ENCODE data around the gene NSD1. TPM values are rescaled to one million over a fixed set of nuclear protein-coding genes. Genes with fewer than 3 reads are reported as not detected.

NSD1 gene
- total and polyA plus RNA-seq, 7 donors, result 3.0 to 41.5 (median 34.6) TPM

DNA sequence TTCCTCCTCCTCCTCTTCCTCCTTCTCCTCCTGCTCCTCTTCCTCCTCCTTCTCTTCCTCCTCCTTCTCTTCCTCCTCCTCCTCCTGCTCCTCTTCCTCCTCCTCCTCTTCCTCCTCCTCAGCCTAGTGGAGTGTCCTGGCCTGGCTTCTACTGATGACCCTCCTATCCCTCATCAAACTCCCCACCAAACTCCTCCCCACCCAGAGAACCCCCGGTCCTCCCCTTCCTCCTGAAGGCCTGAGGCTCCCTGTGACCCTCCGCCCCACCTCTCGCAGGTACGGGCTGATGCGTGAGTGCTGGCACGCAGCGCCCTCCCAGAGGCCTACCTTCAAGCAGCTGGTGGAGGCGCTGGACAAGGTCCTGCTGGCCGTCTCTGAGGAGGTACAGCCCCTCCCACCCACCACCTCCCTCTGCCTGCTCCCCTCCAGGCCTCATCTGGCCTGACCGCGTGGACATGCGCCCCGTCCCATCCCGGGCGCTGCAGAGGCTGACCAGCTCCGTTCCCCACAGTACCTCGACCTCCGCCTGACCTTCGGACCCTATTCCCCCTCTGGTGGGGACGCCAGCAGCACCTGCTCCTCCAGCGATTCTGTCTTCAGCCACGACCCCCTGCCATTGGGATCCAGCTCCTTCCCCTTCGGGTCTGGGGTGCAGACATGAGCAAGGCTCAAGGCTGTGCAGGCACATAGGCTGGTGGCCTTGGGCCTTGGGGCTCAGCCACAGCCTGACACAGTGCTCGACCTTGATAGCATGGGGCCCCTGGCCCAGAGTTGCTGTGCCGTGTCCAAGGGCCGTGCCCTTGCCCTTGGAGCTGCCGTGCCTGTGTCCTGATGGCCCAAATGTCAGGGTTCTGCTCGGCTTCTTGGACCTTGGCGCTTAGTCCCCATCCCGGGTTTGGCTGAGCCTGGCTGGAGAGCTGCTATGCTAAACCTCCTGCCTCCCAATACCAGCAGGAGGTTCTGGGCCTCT is 36.3 kb upstream of the NSD1 start:
- no peak for TF ChIP-seq POLR2AphosphoS5 (IDR thresholded peaks at IDR 0.05)
- Histone ChIP-seq H3K4me1 (peaks cover 0 to 13% (median 4%) of the 10 kb centered on the region in 4 donors), H3K4me3 (no peak overlapping the region), H3K36me3 (no peaks in the 10 kb centered on the region), H3K27ac (no peak overlapping the region), H3K27me3 (peaks cover 0 to 4% (median 0%) of the 10 kb centered on the region in 3 donors), H3K9me3 (no peaks in the 10 kb centered on the region)
- intact Hi-C loops (cut with DNase I), result no loop called here
- 80 to 87% methylated on average over 30 of the region's 30 CpGs for WGBS, 2 donors
- no peak for DNase-seq

DNA sequence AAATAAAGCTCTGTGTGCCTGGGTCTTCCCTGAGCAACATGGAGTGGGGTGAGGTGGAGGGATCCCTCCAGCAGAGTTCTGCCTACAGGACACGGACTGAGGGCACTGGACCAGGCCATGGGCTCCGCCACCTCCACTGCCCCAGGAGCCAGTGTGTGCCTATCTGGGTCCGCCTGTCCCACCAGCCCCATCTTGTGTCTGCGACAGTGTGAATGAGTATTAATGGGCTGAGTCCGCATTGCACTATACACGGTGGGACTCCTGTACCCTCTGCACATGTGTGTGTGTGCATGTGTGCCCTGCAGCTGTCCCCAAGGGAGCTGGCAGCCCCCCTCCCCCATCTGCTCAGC is 35.5 kb upstream of the NSD1 start:
- no peak for TF ChIP-seq EP300 (IDR thresholded peaks at IDR 0.05)
- TF ChIP-seq POLR2A (IDR thresholded peaks at IDR 0.05), result no peak
- WGBS, 2 donors, result 74% methylated on average over 6 of the region's 6 CpGs
- Histone ChIP-seq H3K36me3 (no peaks in the 10 kb centered on the region), H3K27me3 (peaks cover 0 to 4% (median 0%) of the 10 kb centered on the region in 3 donors), H3K27ac (no peak overlapping the region), H3K4me3 (no peak overlapping the region), H3K4me1 (peaks cover 0 to 13% (median 4%) of the 10 kb centered on the region in 4 donors), H3K9me3 (no peaks in the 10 kb centered on the region)
- intact Hi-C loops (cut with DNase I), result no loop called here
- no peak for DNase-seq

DNA sequence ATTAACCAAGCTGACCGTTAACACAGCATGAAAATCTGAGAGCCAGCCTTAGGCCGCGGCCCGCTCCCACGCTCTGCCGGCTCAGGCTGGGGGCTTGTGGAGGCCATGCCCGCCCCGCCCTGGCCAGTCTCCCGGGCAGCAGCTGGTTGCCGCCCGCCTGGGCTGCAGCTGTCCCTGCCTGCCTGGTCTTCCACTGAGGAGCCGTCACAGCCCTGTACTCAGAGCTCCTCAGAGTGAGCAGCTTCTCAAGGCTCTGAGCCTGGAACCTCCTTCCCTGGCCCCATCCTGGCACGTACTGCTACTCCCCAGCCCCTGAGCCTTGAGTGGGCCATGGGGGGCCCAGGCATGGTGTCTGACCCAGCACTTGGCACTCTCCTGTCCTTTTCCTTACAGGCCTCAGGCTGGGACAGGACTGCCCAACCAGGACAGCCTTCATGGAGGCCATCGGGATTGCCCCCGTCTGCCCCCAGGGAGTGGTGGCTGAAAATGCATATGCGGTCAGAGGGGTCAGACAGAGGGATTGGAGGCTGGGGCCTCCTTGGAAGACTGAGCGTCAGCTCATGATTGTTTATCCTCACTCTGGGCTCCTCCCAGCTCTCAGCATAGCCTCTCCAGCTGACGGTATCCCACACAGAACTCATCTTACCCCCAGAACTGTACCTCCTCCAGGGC is 35.0 kb upstream of the NSD1 start:
- no peak for TF ChIP-seq POLR2AphosphoS5 (IDR thresholded peaks at IDR 0.05)
- no peak for TF ChIP-seq CTCF (IDR thresholded peaks at IDR 0.05)
- TF ChIP-seq EP300 (IDR thresholded peaks at IDR 0.05), result no peak
- TF ChIP-seq POLR2A (IDR thresholded peaks at IDR 0.05), result no peak
- Histone ChIP-seq H3K4me3 (no peak overlapping the region), H3K27ac (no peak overlapping the region), H3K4me1 (peaks cover 0 to 13% (median 4%) of the 10 kb centered on the region in 4 donors), H3K9me3 (no peaks in the 10 kb centered on the region), H3K27me3 (peaks cover 0 to 4% (median 0%) of the 10 kb centered on the region in 3 donors), H3K36me3 (no peaks in the 10 kb centered on the region)
- WGBS, 2 donors, result 20 to 56% methylated on average over 18 of the region's 18 CpGs
- intact Hi-C loops (cut with DNase I), result no loop called here
- DNase-seq, result no peak

- intact Hi-C loops (cut with DNase I), result no loop called here
- no peak overlapping the region for H3K4me3 ChIP-seq
Measured at GRCh38 chr5:177099422-177100093, 34.0 kb upstream of the NSD1 start.

DNA sequence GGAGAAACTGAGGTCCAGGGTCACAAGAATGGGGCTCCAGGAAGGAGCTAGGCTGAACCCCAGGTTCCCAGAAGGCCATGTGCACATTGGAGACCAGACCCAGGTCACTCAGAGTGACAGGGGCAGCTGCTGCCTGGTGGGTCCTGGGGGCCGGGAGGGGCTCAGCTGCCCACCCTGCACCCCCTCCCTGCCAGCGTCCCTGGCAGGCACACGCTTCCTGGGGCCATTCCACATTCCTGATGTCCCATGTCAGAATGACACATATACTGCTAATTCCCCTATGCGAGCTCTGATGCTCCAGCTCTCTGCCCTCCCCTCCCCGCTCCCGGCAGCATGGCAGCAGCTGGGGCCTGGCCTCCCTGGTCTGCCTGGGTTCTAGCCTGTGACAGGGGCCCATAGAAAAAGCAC is 32.9 kb upstream of the NSD1 start:
- no peak overlapping the region for H3K4me3 ChIP-seq
- H3K4me1 ChIP-seq, result peaks cover 0 to 2% (median 0%) of the 10 kb centered on the region in 4 donors
- TF ChIP-seq CTCF (IDR thresholded peaks at IDR 0.05), result no peak
- TF ChIP-seq EP300 (IDR thresholded peaks at IDR 0.05), result no peak
- no peak for TF ChIP-seq POLR2AphosphoS5 (IDR thresholded peaks at IDR 0.05)
- H3K27ac ChIP-seq, result no peak overlapping the region
- intact Hi-C loops (cut with DNase I), result no loop called here
- H3K36me3 ChIP-seq, result no peaks in the 10 kb centered on the region
- H3K9me3 ChIP-seq, result no peaks in the 10 kb centered on the region
- 31 to 68% methylated on average over 6 of the region's 6 CpGs for WGBS, 2 donors
- no peak for DNase-seq
- H3K27me3 ChIP-seq, result peaks cover 0 to 4% (median 0%) of the 10 kb centered on the region in 3 donors

More at GRCh38 chr5:177099422-177100093, 34.0 kb upstream of the NSD1 start:
- no peaks in the 10 kb centered on the region for H3K36me3 ChIP-seq
- DNase-seq, result no peak
- WGBS, 2 donors, result 12 to 44% methylated on average over 13 of the region's 13 CpGs
- peaks cover 0 to 4% (median 0%) of the 10 kb centered on the region in 3 donors for H3K27me3 ChIP-seq
- H3K9me3 ChIP-seq, result no peaks in the 10 kb centered on the region
- no peak overlapping the region for H3K27ac ChIP-seq
- TF ChIP-seq POLR2AphosphoS5 (IDR thresholded peaks at IDR 0.05) (no peak), POLR2A (IDR thresholded peaks at IDR 0.05) (no peak), EP300 (IDR thresholded peaks at IDR 0.05) (no peak), CTCF (IDR thresholded peaks at IDR 0.05) (no peak)
- peaks cover 0 to 13% (median 4%) of the 10 kb centered on the region in 4 donors for H3K4me1 ChIP-seq

Data from sigmoid colon (tissue), 7 donors.